Left hindlimb (tissue), 1 donor: ENCODE measurements around the gene ADAM8.
"Not testable (repeated sequence)": the region's sequence is repeated elsewhere in the genome, so short reads cannot be mapped to it uniquely, and the experiment has no call there.

Source experiments
- DNase-seq: peaks from one replicate; pipeline ENCODE4 v3.0.0-alpha.2; 2018

Gene ADAM8

GRCh38 chr10:133247681-133248333 is 28.9 kb downstream of the ADAM8 start:
- DNase-seq: no peak

- DNase-seq: no peak
These were observed 30.4 kb downstream of the ADAM8 start for GRCh38 chr10:133246236-133246626.

- DNase-seq: no peak
These were observed 31.0 kb downstream of the ADAM8 start for GRCh38 chr10:133245439-133246235.

GRCh38 chr10:133243593-133243992 is 33.1 kb downstream of the ADAM8 start:
- no peak for DNase-seq

GRCh38 chr10:133242611-133243356 is 33.9 kb downstream of the ADAM8 start:
- DNase-seq: no peak

- DNase-seq: no peak
These were observed 35.0 kb downstream of the ADAM8 start for GRCh38 chr10:133241501-133242205.

GRCh38 chr10:133239990-133240389 is 36.7 kb downstream of the ADAM8 start:
- no peak for DNase-seq

GRCh38 chr10:133238466-133238804 is 38.2 kb downstream of the ADAM8 start:
- no peak for DNase-seq

GRCh38 chr10:133237588-133238465 is 38.8 kb downstream of the ADAM8 start, which contains the start of gene VENTX:
Gene VENTX (plus strand): TSS chr10:133237855. CDS start chr10:133237915, 60 bp downstream.
- DNase-seq: no peak

- no peak for DNase-seq
These were observed 39.5 kb downstream of the ADAM8 start for GRCh38 chr10:133237241-133237587.

GRCh38 chr10:133236401-133237240 is 40.0 kb downstream of the ADAM8 start:
- DNase-seq: no peak

GRCh38 chr10:133235932-133236331 is 40.7 kb downstream of the ADAM8 start:
- DNase-seq: no peak

GRCh38 chr10:133235265-133235855 is 41.3 kb downstream of the ADAM8 start:
- DNase-seq: no peak

GRCh38 chr10:133234796-133235195 is 41.9 kb downstream of the ADAM8 start:
- not testable (repeated sequence) for DNase-seq

GRCh38 chr10:133231946-133232574 is 44.6 kb downstream of the ADAM8 start:
- no peak for DNase-seq

GRCh38 chr10:133231244-133231945 is 45.3 kb downstream of the ADAM8 start:
- DNase-seq: no peak

GRCh38 chr10:133230387-133231195 is 46.1 kb downstream of the ADAM8 start:
- DNase-seq: no peak

GRCh38 chr10:133230044-133230361 is 46.7 kb downstream of the ADAM8 start, which contains the start of gene UTF1:
Gene UTF1 (plus strand): TSS chr10:133230217. CDS start chr10:133230289, 72 bp downstream.
- no peak for DNase-seq
